WI38 (cell line): ENCODE measurements around the gene F2.

Experiments used
- H3K4me3 ChIP-seq: 2 replicates; pipeline ENCODE4 v1.5.1; 2011; ENCODE audit warnings: low read depth, mild to moderate bottlenecking, control low read depth, low read length
- TF ChIP-seq, protein P1 (sequence below): IDR thresholded peaks from 2 replicates; pipeline ENCODE4 v1.5.1; 2012; ENCODE audit warnings: low read depth, mild to moderate bottlenecking, control low read depth, low read length

The F2 gene

DNA sequence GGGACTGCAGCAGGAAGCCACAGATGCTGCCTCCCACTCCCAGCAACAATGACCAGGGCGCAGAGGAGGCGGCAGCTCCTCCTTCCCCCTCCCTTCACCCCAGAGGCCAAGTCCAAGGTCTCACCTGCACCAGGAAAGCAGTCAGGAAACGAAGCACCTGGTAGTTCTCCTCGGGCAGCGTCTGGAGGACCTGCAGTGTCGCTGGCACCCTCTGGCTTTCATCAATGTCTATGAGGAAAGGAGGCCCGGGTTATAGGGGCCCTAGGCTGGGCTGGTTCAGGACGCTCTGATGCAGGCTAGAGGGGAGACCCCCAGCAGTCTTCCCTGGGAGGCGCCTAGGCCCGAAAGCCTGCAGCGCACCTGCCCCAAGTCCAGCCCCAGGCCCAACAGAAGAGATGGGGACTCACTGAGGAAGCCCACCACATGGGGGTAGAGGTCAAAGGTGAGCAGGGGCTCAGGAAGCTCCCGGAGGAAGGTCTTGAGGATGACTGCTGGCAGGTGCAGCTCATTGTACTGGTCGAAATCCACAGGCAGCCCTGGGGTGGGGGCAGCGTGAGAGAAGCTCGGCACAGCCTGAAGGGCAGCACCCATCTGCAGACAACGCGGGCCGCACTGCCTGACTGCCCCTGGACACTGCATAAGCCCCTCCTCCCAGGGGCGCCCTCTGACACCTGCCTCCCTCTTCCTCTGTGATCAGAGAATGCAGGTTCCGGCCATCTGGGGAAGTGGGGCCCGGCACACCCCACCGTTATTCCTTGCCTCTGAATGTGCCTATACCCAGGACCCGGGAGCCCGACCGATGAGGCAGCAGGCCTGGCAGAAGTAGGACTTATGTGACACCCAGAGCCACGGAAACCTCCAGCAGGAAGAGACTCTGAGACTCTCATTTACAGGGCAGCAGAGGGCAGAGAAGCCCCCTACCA is 39.5 kb upstream of the F2 start:
- TF ChIP-seq, protein P1, sequence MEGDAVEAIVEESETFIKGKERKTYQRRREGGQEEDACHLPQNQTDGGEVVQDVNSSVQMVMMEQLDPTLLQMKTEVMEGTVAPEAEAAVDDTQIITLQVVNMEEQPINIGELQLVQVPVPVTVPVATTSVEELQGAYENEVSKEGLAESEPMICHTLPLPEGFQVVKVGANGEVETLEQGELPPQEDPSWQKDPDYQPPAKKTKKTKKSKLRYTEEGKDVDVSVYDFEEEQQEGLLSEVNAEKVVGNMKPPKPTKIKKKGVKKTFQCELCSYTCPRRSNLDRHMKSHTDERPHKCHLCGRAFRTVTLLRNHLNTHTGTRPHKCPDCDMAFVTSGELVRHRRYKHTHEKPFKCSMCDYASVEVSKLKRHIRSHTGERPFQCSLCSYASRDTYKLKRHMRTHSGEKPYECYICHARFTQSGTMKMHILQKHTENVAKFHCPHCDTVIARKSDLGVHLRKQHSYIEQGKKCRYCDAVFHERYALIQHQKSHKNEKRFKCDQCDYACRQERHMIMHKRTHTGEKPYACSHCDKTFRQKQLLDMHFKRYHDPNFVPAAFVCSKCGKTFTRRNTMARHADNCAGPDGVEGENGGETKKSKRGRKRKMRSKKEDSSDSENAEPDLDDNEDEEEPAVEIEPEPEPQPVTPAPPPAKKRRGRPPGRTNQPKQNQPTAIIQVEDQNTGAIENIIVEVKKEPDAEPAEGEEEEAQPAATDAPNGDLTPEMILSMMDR: no peak
- H3K4me3 ChIP-seq: no peak overlapping the region

DNA sequence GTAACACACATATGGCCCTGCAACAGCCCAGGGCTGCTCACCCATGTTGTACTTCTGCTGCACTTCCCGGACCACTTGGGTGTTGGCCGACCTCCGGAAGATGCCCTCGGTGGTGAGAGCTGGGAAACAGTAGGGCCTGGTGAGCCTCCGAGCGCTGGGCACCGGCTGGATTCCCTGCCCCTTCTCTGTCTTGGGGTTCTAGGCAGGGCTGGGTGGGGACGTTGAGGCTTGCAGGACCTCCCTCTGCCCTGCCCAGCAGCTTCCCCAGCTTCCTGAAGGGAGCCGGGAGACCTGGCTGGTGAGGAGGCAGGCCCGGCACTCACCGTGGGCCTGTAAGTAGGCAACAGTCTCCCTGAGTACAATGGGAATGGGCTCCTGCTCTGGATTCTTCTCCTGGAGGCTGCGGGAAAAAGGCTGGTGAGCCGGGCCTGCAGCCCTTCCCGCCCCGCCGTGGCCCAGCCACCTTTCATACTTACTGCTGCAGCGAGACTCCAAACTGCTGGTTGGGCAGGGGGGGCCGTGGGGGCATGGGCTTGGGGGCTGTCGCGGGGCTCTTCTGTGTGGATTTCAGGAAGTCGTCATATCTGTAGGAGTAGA is 38.8 kb upstream of the F2 start:
- TF ChIP-seq, protein P1: no peak
- H3K4me3 ChIP-seq: no peak overlapping the region

DNA sequence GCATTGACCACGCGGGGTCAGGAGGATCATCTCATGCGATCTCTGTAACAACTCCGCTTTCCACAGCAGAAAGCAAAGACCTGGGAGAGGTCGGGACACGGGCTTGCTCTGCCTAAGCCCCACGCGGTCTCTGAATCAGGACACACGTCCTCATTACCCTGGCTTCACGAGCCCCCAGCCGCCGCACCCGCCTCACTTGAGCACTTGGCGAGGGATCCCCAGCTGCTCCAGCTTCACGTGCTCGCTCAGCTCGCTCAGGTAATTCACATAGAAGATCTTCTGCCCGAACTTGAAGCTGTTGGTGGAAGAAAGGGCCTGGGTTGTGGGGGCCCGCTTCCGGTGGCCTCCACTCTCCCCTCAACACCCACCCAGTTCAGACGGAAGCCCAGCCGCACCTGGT is 38.2 kb upstream of the F2 start:
- TF ChIP-seq, protein P1: no peak
- H3K4me3 ChIP-seq: no peak overlapping the region

DNA sequence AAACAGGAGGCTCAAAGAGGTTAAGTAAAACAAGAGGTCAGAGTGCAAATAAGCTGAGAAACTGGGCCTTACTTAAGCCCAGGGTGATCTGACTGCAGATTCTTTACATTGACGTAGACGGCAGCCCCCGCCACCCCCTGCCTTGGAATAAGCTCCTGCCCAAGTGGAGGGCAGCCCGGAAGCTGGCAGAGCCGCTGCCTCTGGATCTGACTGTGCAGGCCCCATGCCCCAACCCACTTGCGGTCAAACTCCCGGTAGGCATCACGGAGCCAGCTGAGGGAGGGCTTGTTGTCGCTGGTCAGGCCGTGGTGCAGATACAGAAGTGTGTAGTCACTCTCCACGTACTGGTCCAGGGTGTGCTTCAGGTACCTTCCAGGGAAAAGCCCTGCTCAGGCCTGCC is 37.2 kb upstream of the F2 start:
- no peak overlapping the region for H3K4me3 ChIP-seq
- TF ChIP-seq, protein P1: no peak

DNA sequence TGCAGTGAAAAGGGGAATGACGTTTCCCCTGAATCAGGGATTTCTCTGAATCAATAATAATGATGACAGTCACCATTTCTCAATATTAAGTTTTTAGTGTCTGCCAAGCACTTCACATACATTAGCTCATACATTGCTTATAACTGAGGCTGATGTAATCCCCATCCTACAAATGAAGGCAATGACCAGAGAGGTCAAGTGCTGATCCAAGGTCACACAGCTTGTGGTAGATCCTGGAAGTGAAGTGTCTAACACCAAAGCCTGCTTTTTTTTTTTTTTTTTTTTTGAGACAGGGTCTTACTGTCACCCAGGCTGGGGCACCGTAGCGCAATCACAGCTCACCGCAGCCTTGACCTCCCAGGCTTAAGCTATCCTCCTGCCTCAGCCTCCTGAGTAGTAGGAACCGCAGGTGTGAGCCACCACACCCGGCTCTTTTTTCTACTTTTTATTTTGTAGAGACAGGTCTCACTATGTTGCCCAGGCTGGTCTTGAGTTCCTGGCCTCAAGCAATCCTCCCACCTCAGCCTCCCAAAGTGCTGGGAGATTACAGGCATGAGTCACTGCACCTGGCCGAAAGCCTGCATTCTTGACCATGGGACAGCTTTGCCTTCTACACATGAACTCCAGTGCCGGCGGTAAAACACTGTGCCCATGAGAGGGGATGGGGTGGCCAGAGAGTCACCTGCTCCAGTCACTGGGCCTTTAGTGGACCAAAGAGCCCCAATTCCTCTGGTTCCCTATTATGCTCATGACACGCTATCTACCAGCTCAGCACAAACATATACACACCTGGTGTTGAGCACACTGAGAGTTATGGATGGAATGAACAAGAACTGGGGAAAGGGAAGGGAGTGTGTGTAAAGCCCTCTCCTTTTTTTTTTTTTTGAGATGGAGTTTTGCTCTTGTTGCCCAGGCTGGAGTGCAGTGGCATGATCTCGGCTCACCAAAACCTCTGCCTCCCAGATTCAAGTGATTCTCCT is 36.0 kb upstream of the F2 start:
- TF ChIP-seq, protein P1: no peak

DNA sequence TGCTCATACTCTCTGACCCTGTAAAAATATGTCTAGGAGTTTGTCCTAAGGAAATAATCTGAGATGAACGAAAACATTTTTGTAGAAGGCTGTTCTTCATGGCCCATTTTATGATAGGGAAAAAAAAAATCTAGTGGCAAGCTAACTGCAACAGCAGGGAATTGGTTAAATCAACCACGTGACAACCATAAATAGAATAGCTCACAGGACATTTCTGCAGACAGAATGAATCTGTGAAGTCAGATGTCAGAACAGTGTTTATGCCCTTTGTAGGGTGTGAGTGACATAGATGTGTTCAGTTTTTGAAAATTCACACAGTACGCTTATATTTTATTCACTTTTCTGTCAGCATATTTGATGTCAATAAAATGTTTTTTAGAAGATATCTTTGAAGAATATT is 34.6 kb upstream of the F2 start:
- TF ChIP-seq, protein P1: no peak
- no peak overlapping the region for H3K4me3 ChIP-seq

More for the DNA sequence above, 36.0 kb upstream of the F2 start:
- H3K4me3 ChIP-seq: no peak overlapping the region
